SK-N-SH treated with all-trans-retinoic acid at 6 μM for 48 hours (cell line): Measurements from ENCODE around the gene ZSCAN25.

Experiments used
- ATAC-seq: fragments of 200-7000 bp; cut with Tn5 transposase; 3 replicates; pipeline ENCODE4 v1.9.1; 2020; ENCODE audit warnings: mild to moderate bottlenecking, moderate library complexity
- ARNTL ChIP-seq: fragments of 450-650 bp; formaldehyde crosslinking; IDR thresholded peaks from 2 replicates; pipeline ENCODE4 v1.5.0; 2020; ENCODE audit warnings: low read depth, mild to moderate bottlenecking, moderate library complexity, borderline replicate concordance
- BACH2 ChIP-seq: fragments of 250-450 bp; sonication (Bioruptor Pico); IDR thresholded peaks from 2 replicates; pipeline ENCODE4 v1.9.0; 2021; ENCODE audit warnings: mild to moderate bottlenecking, borderline replicate concordance
- CSDC2 ChIP-seq: fragments of 250-450 bp; sonication (Bioruptor Pico); IDR thresholded peaks from 2 replicates; pipeline ENCODE4 v1.5.0; 2020; ENCODE audit warnings: mild to moderate bottlenecking, moderate library complexity
- ESRRG ChIP-seq: fragments of 250-450 bp; sonication (Bioruptor Pico); IDR thresholded peaks from 2 replicates; pipeline ENCODE4 v1.6.1; 2021; ENCODE audit warnings: mild to moderate bottlenecking
- GLIS3 ChIP-seq: fragments of 250-450 bp; sonication (Bioruptor Pico); IDR thresholded peaks from 2 replicates; pipeline ENCODE4 v1.5.0; 2020; ENCODE audit warnings: mild to moderate bottlenecking, moderate library complexity
- ISL1 ChIP-seq: fragments of 250-450 bp; sonication (Bioruptor Pico); IDR thresholded peaks from 2 replicates; pipeline ENCODE4 v2.1.2; 2022; ENCODE audit warnings: mild to moderate bottlenecking, moderate library complexity
- OSR1 ChIP-seq: fragments of 250-450 bp; sonication (Bioruptor Pico); IDR thresholded peaks from 2 replicates; pipeline ENCODE4 v1.8.0; 2022; ENCODE audit warnings: moderate library complexity, mild to moderate bottlenecking, inconsistent platforms
- PPARA ChIP-seq: fragments of 250-450 bp; sonication (Bioruptor Pico); IDR thresholded peaks from 2 replicates; pipeline ENCODE4 v1.5.0; 2020; ENCODE audit warnings: mild to moderate bottlenecking, borderline replicate concordance
- RARB ChIP-seq: fragments of 250-450 bp; sonication (Bioruptor Pico); IDR thresholded peaks from 2 replicates; pipeline ENCODE4 v1.8.0; 2021; ENCODE audit warnings: mild to moderate bottlenecking, moderate library complexity
- SNAI2 ChIP-seq: fragments of 250-450 bp; sonication (Bioruptor Pico); IDR thresholded peaks from 2 replicates; pipeline ENCODE4 v1.5.0; 2020; ENCODE audit warnings: mild to moderate bottlenecking, moderate library complexity
- TCF4 ChIP-seq: fragments of 250-450 bp; sonication (Bioruptor Pico); IDR thresholded peaks from 2 replicates; pipeline ENCODE4 v1.8.0; 2021; ENCODE audit warnings: mild to moderate bottlenecking, moderate library complexity, borderline replicate concordance
- TOX ChIP-seq: fragments of 250-450 bp; sonication (Bioruptor Pico); IDR thresholded peaks from 2 replicates; pipeline ENCODE4 v1.8.0; 2021; ENCODE audit warnings: mild to moderate bottlenecking, moderate library complexity, borderline replicate concordance
- ZC3H10 ChIP-seq: fragments of 250-450 bp; sonication (Bioruptor Pico); IDR thresholded peaks from 2 replicates; pipeline ENCODE4 v1.5.1; 2021; ENCODE audit warnings: mild to moderate bottlenecking, moderate library complexity
- ZFP3 ChIP-seq: fragments of 250-450 bp; sonication (Bioruptor Pico); IDR thresholded peaks from 2 replicates; pipeline ENCODE4 v1.5.0; 2020; ENCODE audit warnings: mild to moderate bottlenecking, moderate library complexity
- ZFP30 ChIP-seq: fragments of 450-650 bp; formaldehyde crosslinking; IDR thresholded peaks from 2 replicates; pipeline ENCODE4 v1.5.0; 2022; ENCODE audit warnings: mild to moderate bottlenecking, moderate library complexity
- ZNF565 ChIP-seq: fragments of 450-650 bp; formaldehyde crosslinking; conservative IDR thresholded peaks from 2 replicates; pipeline ENCODE4 v1.5.0; 2020; ENCODE audit warnings: low read depth, mild to moderate bottlenecking, moderate library complexity
- ZNF70 ChIP-seq: fragments of 450-650 bp; formaldehyde crosslinking; IDR thresholded peaks from 2 replicates; pipeline ENCODE4 v1.5.0; 2020; ENCODE audit warnings: mild to moderate bottlenecking, moderate library complexity
- ZNF8 ChIP-seq: fragments of 450-650 bp; formaldehyde crosslinking; IDR thresholded peaks from 2 replicates; pipeline ENCODE4 v1.5.0; 2020; ENCODE audit warnings: mild to moderate bottlenecking, moderate library complexity
- TF ChIP-seq, protein P1 (sequence below): fragments of 250-450 bp; sonication (Bioruptor Pico); IDR thresholded peaks from 2 replicates; pipeline ENCODE4 v1.5.1; 2020; ENCODE audit warnings: low read depth, mild to moderate bottlenecking, moderate library complexity
- TF ChIP-seq, protein P2 (sequence below): fragments of 250-450 bp; sonication (Bioruptor Pico); IDR thresholded peaks from 2 replicates; pipeline ENCODE4 v1.8.0; 2021; ENCODE audit warnings: low read depth, mild to moderate bottlenecking, moderate library complexity, borderline replicate concordance
- TF ChIP-seq, protein P3 (sequence below): fragments of 250-450 bp; sonication (Bioruptor Pico); IDR thresholded peaks from 2 replicates; pipeline ENCODE4 v1.5.0; 2020; ENCODE audit warnings: mild to moderate bottlenecking, moderate library complexity
- TF ChIP-seq, protein P4 (sequence below): fragments of 250-450 bp; sonication (Bioruptor Pico); IDR thresholded peaks from 2 replicates; pipeline ENCODE4 v1.5.1; 2021; ENCODE audit warnings: mild to moderate bottlenecking, moderate library complexity

Gene ZSCAN25

DNA sequence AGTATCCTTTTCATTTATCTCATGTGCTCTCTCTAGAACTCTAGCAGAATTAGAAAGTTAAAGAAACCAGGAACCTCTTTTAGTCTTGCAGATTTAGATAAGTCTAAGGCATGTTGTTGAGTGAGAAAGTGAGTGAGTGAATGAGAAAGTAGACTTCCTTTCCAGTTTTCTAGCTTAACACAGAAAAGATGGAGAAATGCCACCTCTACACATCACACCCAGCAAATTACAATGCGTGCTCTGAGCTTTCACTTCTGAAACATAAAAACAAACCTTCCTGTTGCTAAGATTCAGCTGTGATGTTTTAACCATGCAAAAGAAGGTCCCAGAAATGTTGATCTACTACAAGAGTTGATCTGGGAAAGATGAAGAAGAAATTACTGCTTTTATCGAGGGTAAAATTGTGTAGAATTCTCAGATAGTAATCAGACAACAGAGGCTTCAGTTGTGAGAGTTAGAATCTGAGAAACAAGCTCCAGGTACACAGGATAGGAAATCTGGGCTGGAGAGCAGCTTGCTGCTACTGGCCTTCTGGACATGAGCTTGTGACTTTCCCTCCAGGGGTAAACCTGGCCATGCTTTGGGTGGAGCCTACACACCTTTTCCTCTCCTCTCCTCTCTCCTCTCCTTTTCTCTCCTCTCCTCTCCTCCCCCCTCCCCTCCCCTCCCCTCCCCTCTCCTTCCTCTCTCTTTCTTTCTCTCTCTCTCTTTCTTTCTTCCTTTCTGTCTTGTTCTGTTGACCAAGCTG lies 58.4 kb downstream of the ZSCAN25 start:
- TF ChIP-seq, protein P1, sequence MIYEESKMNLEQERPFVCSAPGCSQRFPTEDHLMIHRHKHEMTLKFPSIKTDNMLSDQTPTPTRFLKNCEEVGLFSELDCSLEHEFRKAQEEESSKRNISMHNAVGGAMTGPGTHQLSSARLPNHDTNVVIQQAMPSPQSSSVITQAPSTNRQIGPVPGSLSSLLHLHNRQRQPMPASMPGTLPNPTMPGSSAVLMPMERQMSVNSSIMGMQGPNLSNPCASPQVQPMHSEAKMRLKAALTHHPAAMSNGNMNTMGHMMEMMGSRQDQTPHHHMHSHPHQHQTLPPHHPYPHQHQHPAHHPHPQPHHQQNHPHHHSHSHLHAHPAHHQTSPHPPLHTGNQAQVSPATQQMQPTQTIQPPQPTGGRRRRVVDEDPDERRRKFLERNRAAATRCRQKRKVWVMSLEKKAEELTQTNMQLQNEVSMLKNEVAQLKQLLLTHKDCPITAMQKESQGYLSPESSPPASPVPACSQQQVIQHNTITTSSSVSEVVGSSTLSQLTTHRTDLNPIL: no peak
- TF ChIP-seq ARNTL (CRISPR knock-in tag) (no peak), SNAI2 (no peak), ZFP30 (no peak), TOX (CRISPR knock-in tag) (no peak), GLIS3 (CRISPR knock-in tag) (no peak), ZNF70 (CRISPR knock-in tag) (no peak), ISL1 (no peak), OSR1 (CRISPR knock-in tag) (no peak), ZC3H10 (CRISPR knock-in tag) (no peak), BACH2 (CRISPR knock-in tag) (no peak), CSDC2 (CRISPR knock-in tag) (no peak)
- TF ChIP-seq, protein P2, sequence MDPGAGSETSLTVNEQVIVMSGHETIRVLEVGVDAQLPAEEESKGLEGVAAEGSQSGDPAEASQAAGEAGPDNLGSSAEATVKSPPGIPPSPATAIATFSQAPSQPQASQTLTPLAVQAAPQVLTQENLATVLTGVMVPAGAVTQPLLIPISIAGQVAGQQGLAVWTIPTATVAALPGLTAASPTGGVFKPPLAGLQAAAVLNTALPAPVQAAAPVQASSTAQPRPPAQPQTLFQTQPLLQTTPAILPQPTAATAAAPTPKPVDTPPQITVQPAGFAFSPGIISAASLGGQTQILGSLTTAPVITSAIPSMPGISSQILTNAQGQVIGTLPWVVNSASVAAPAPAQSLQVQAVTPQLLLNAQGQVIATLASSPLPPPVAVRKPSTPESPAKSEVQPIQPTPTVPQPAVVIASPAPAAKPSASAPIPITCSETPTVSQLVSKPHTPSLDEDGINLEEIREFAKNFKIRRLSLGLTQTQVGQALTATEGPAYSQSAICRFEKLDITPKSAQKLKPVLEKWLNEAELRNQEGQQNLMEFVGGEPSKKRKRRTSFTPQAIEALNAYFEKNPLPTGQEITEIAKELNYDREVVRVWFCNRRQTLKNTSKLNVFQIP (CRISPR knock-in tag): no peak
- TF ChIP-seq, protein P3, sequence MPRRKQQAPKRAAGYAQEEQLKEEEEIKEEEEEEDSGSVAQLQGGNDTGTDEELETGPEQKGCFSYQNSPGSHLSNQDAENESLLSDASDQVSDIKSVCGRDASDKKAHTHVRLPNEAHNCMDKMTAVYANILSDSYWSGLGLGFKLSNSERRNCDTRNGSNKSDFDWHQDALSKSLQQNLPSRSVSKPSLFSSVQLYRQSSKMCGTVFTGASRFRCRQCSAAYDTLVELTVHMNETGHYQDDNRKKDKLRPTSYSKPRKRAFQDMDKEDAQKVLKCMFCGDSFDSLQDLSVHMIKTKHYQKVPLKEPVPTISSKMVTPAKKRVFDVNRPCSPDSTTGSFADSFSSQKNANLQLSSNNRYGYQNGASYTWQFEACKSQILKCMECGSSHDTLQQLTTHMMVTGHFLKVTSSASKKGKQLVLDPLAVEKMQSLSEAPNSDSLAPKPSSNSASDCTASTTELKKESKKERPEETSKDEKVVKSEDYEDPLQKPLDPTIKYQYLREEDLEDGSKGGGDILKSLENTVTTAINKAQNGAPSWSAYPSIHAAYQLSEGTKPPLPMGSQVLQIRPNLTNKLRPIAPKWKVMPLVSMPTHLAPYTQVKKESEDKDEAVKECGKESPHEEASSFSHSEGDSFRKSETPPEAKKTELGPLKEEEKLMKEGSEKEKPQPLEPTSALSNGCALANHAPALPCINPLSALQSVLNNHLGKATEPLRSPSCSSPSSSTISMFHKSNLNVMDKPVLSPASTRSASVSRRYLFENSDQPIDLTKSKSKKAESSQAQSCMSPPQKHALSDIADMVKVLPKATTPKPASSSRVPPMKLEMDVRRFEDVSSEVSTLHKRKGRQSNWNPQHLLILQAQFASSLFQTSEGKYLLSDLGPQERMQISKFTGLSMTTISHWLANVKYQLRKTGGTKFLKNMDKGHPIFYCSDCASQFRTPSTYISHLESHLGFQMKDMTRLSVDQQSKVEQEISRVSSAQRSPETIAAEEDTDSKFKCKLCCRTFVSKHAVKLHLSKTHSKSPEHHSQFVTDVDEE: no peak
- TF ChIP-seq, protein P4, sequence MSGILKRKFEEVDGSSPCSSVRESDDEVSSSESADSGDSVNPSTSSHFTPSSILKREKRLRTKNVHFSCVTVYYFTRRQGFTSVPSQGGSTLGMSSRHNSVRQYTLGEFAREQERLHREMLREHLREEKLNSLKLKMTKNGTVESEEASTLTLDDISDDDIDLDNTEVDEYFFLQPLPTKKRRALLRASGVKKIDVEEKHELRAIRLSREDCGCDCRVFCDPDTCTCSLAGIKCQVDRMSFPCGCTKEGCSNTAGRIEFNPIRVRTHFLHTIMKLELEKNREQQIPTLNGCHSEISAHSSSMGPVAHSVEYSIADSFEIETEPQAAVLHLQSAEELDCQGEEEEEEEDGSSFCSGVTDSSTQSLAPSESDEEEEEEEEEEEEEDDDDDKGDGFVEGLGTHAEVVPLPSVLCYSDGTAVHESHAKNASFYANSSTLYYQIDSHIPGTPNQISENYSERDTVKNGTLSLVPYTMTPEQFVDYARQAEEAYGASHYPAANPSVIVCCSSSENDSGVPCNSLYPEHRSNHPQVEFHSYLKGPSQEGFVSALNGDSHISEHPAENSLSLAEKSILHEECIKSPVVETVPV (CRISPR knock-in tag): no peak
- ATAC-seq: no peak

DNA sequence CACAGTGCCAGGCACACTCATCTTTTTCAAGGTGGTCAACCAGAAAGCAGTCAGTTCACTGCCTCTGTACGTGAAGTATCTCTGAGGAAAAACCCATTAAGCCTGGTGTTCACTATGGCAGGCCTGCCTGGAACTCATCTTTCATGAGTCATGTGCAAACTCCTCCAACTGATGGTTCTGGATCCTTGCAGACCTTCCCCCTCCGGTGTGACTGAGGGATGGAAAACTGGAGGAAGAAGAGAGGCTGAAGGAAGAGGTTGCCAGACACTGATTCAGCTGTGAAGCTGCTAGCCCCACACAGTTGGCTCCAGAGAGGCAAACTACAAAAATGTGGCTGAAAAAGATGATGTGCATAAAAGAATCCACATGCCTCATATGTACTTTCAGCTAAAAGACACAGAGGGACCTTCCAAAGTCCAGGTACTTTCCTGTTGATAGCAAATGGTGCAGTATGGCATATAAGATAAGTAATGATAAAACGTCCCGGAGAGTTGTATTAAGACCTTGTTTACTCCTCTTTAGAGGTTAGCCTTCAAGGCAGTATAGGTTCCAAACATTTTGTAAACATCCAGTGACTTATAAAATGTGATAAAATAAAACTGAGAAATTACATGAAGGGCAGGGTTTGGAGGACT lies 60.4 kb downstream of the ZSCAN25 start:
- TF ChIP-seq OSR1 (CRISPR knock-in tag) (no peak), ZC3H10 (CRISPR knock-in tag) (no peak), TCF4 (CRISPR knock-in tag) (no peak), BACH2 (CRISPR knock-in tag) (no peak), ZNF565 (CRISPR knock-in tag) (no peak), RARB (CRISPR knock-in tag) (no peak), PPARA (CRISPR knock-in tag) (no peak), ZNF70 (CRISPR knock-in tag) (no peak), ISL1 (no peak), ZFP3 (CRISPR knock-in tag) (no peak), SNAI2 (no peak), ZNF8 (CRISPR knock-in tag) (no peak), ESRRG (CRISPR knock-in tag) (no peak), ZFP30 (no peak)
- TF ChIP-seq, protein P3: no peak
- TF ChIP-seq, all 23 proteins: peak for 0
- ATAC-seq: no peak
